ENCODE data around the gene PSMD12. TPM values are rescaled to one million over a fixed set of nuclear protein-coding genes. Genes with fewer than 3 reads are reported as not detected.
"Not testable (repeated sequence)": the region's sequence is repeated elsewhere in the genome, so short reads cannot be mapped to it uniquely, and the experiment has no call there.

Gene PSMD12
- total RNA-seq, 4 donors from 2014 or later = 17.0 to 18.3 (median 18.1) TPM

- 97 to 98% methylated on average over 3 of the region's 3 CpGs for WGBS, 2 donors
- peak in 1 of 2 donors; percentile 48 for DNase-seq (ENCODE audit: low spot score in 2 of 2)
- no peak for TF ChIP-seq CTCF (IDR thresholded peaks at IDR 0.05)
- no peak for TF ChIP-seq POLR2A (IDR thresholded peaks at IDR 0.05)
- intact Hi-C loops (cut with DNase I; ENCODE audit: low total_unique reads) = no loop called here
- no peak overlapping the region for H3K4me3 ChIP-seq (ENCODE audit: low read depth, poor library complexity, severe bottlenecking)
These were observed 39.9 kb downstream of the PSMD12 start for GRCh38 chr17:67326440-67326839.

- peak in 1 of 2 donors; percentile 23 for DNase-seq (ENCODE audit: low spot score in 2 of 2)
- no peak overlapping the region for H3K4me3 ChIP-seq (ENCODE audit: low read depth, poor library complexity, severe bottlenecking)
- intact Hi-C loops (cut with DNase I; ENCODE audit: low total_unique reads) = no loop called here
- WGBS, 2 donors = 97 to 98% methylated on average over 2 of the region's 2 CpGs
- TF ChIP-seq CTCF (IDR thresholded peaks at IDR 0.05) = no peak
- TF ChIP-seq POLR2A (IDR thresholded peaks at IDR 0.05) = no peak
These were observed 42.0 kb downstream of the PSMD12 start for GRCh38 chr17:67324330-67324729.

GRCh38 chr17:67323445-67323844 lies 42.9 kb downstream of the PSMD12 start:
- TF ChIP-seq CTCF (IDR thresholded peaks at IDR 0.05) = no peak
- no peak for TF ChIP-seq POLR2A (IDR thresholded peaks at IDR 0.05)
- H3K4me3 ChIP-seq (ENCODE audit: low read depth, poor library complexity, severe bottlenecking) = no peak overlapping the region
- 86 to 97% methylated on average over 3 of the region's 3 CpGs for WGBS, 2 donors
- no peak for DNase-seq (ENCODE audit: low spot score in 2 of 2)
- intact Hi-C loops (cut with DNase I; ENCODE audit: low total_unique reads) = no loop called here

GRCh38 chr17:67322042-67322787 lies 44.2 kb downstream of the PSMD12 start:
- intact Hi-C loops (cut with DNase I; ENCODE audit: low total_unique reads) = no loop called here

GRCh38 chr17:67321486-67321885 lies 44.9 kb downstream of the PSMD12 start:
- intact Hi-C loops (cut with DNase I; ENCODE audit: low total_unique reads); H3K4me3 ChIP-seq (ENCODE audit: low read depth, poor library complexity, severe bottlenecking): not testable (repeated sequence)
- WGBS, 2 donors = 84 to 86% methylated on average over 13 of the region's 13 CpGs
- DNase-seq (ENCODE audit: low spot score in 2 of 2) = peak in 1 of 2 donors; percentile 52

More at GRCh38 chr17:67322042-67322787, 44.2 kb downstream of the PSMD12 start:
- TF ChIP-seq POLR2A (IDR thresholded peaks at IDR 0.05) (no peak), CTCF (IDR thresholded peaks at IDR 0.05) (no peak)
- H3K4me3 ChIP-seq (ENCODE audit: low read depth, poor library complexity, severe bottlenecking) = no peak overlapping the region
- peak in 1 of 2 donors; percentile 21 for DNase-seq (ENCODE audit: low spot score in 2 of 2)
- 30 to 45% methylated on average over 3 of the region's 3 CpGs for WGBS, 2 donors

GRCh38 chr17:67316781-67317180 lies 49.6 kb downstream of the PSMD12 start:
- TF ChIP-seq POLR2A (IDR thresholded peaks at IDR 0.05) = no peak
- TF ChIP-seq CTCF (IDR thresholded peaks at IDR 0.05) = no peak
- WGBS, 2 donors = 93 to 95% methylated on average over 5 of the region's 5 CpGs
- no peak overlapping the region for H3K4me3 ChIP-seq (ENCODE audit: low read depth, poor library complexity, severe bottlenecking)
- no peak for DNase-seq (ENCODE audit: low spot score in 2 of 2)
- intact Hi-C loops (cut with DNase I; ENCODE audit: low total_unique reads) = no loop called here

Data from lower leg skin (tissue), 4 donors.